H9 (cell line): ENCODE data around the gene OPN4. TPM values are rescaled to one million over a fixed set of nuclear protein-coding genes. Genes with fewer than 3 reads are reported as not detected.

Experiments used
- DNase-seq: peaks from one replicate; pipeline ENCODE4 v3.0.0-alpha.2; 2017
- H2AFZ ChIP-seq: one replicate; pipeline ENCODE4 v1.6.1; 2013; ENCODE audit warnings: mild to moderate bottlenecking, low read length, control low read depth, moderate library complexity
- H2AK5ac ChIP-seq: 2 replicates; pipeline ENCODE4 v1.6.1; 2013; ENCODE audit warnings: low read length, control low read depth, mixed read lengths; ENCODE audit not compliant: insufficient read length
- H2BK120ac ChIP-seq: one replicate; pipeline ENCODE4 v1.6.1; 2013; ENCODE audit warnings: low read depth, mild to moderate bottlenecking, low read length, control low read depth, inconsistent platforms; ENCODE audit not compliant: poor library complexity, severe bottlenecking
- H2BK12ac ChIP-seq: 2 replicates; pipeline ENCODE4 v1.6.1; 2013; ENCODE audit warnings: low read length, control low read depth, mixed read lengths, low read depth; ENCODE audit not compliant: insufficient read length
- H2BK15ac ChIP-seq: 2 replicates; pipeline ENCODE4 v1.6.1; 2013; ENCODE audit warnings: low read depth, low read length, control low read depth
- H2BK20ac ChIP-seq: one replicate; pipeline ENCODE4 v1.6.1; 2013; ENCODE audit warnings: low read depth, mild to moderate bottlenecking, low read length, control low read depth, inconsistent platforms; ENCODE audit not compliant: poor library complexity, severe bottlenecking
- H2BK5ac ChIP-seq: 2 replicates; pipeline ENCODE4 v1.6.1; 2013; ENCODE audit warnings: low read length, control low read depth, mixed read lengths; ENCODE audit not compliant: insufficient read length
- H3K14ac ChIP-seq: 2 replicates; pipeline ENCODE4 v1.6.1; 2013; ENCODE audit warnings: low read length, control low read depth; ENCODE audit not compliant: insufficient read depth
- H3K18ac ChIP-seq: 2 replicates; pipeline ENCODE4 v1.6.1; 2013; ENCODE audit warnings: low read depth, mild to moderate bottlenecking, mixed read lengths, low read length, control low read depth; ENCODE audit not compliant: insufficient read length
- H3K23ac ChIP-seq: 2 replicates; pipeline ENCODE4 v1.6.1; 2013; ENCODE audit warnings: low read length, control low read depth, mixed read lengths, low read depth; ENCODE audit not compliant: insufficient read length
- H3K23me2 ChIP-seq: 2 replicates; pipeline ENCODE4 v1.6.1; 2013; ENCODE audit warnings: low read depth, mild to moderate bottlenecking, mixed read lengths, low read length, control low read depth; ENCODE audit not compliant: insufficient read length, poor library complexity, severe bottlenecking
- H3K27ac ChIP-seq: 2 replicates; pipeline ENCODE4 v1.5.1; 2013; ENCODE audit warnings: low read length, control low read depth, mixed read lengths, low read depth; ENCODE audit not compliant: insufficient read length
- H3K27me3 ChIP-seq: 2 replicates; pipeline ENCODE4 v1.6.1; 2013; ENCODE audit warnings: low read length, control low read depth, inconsistent platforms; ENCODE audit not compliant: insufficient read depth
- H3K4ac ChIP-seq: 2 replicates; pipeline ENCODE4 v1.6.1; 2013; ENCODE audit warnings: low read depth, mild to moderate bottlenecking, control low read depth, inconsistent platforms, low read length, moderate library complexity
- H3K4me1 ChIP-seq: 2 replicates; pipeline ENCODE4 v1.6.1; 2013; ENCODE audit warnings: low read length, control low read depth, inconsistent platforms; ENCODE audit not compliant: insufficient read depth
- H3K4me2 ChIP-seq: 2 replicates; pipeline ENCODE4 v1.6.1; 2013; ENCODE audit warnings: low read length, control low read depth, mixed read lengths; ENCODE audit not compliant: insufficient read length, insufficient read depth
- H3K56ac ChIP-seq: 2 replicates; pipeline ENCODE4 v1.6.1; 2013; ENCODE audit warnings: low read depth, mild to moderate bottlenecking, mixed read lengths, low read length, control low read depth; ENCODE audit not compliant: insufficient read length
- H3K79me1 ChIP-seq: 2 replicates; pipeline ENCODE4 v1.6.1; 2013; ENCODE audit warnings: low read depth, mild to moderate bottlenecking, moderate library complexity, low read length, control low read depth, inconsistent platforms; ENCODE audit not compliant: insufficient read depth, poor library complexity, severe bottlenecking
- H3K79me2 ChIP-seq: 2 replicates; pipeline ENCODE4 v1.6.1; 2013; ENCODE audit warnings: low read length, control low read depth, inconsistent platforms; ENCODE audit not compliant: insufficient read depth
- H3K9ac ChIP-seq: 2 replicates; pipeline ENCODE4 v1.6.1; 2013; ENCODE audit warnings: low read length, control low read depth, mixed read lengths; ENCODE audit not compliant: insufficient read length; ENCODE audit errors: extremely low read depth
- H3K9me3 ChIP-seq: one replicate; pipeline ENCODE4 v1.6.1; 2013; ENCODE audit warnings: low read depth, low read length, inconsistent platforms; ENCODE audit not compliant: control insufficient read depth
- H3T11ph ChIP-seq: one replicate; pipeline ENCODE4 v1.6.1; 2013; ENCODE audit warnings: mild to moderate bottlenecking, low read length, control low read depth, inconsistent platforms
- H4K20me1 ChIP-seq: one replicate; pipeline ENCODE4 v1.6.1; 2013; ENCODE audit not compliant: control insufficient read depth, insufficient read length, insufficient read depth
- H4K5ac ChIP-seq: 2 replicates; pipeline ENCODE4 v1.6.1; 2013; ENCODE audit warnings: low read depth, mild to moderate bottlenecking, mixed read lengths, low read length, control low read depth; ENCODE audit not compliant: insufficient read length
- H4K8ac ChIP-seq: replicated peaks from 2 replicates; pipeline ENCODE4 v1.6.1; 2013; ENCODE audit warnings: low read length, control low read depth, mixed read lengths, low read depth; ENCODE audit not compliant: insufficient read length
- H4K91ac ChIP-seq: 2 replicates; pipeline ENCODE4 v1.6.1; 2013; ENCODE audit warnings: low read depth, mild to moderate bottlenecking, moderate library complexity, mixed read lengths, low read length, control low read depth; ENCODE audit not compliant: insufficient read length
- H3K27ac Mint-ChIP-seq, 3 experiments: 2 replicates in 2 of 3; 3 replicates in 1 of 3; pipeline ENCODE4 v1.8.0; 2020 to 2021; ENCODE audit warnings: mixed read lengths in 3 of 3, mild to moderate bottlenecking in 1 of 3, moderate library complexity in 1 of 3
- H3K27me3 Mint-ChIP-seq: 2 replicates; pipeline ENCODE4 v1.8.0; 2021; ENCODE audit warnings: low read depth, mild to moderate bottlenecking, moderate library complexity, mixed read lengths
- H3K36me3 Mint-ChIP-seq, 3 experiments: 2 replicates in 2 of 3; 3 replicates in 1 of 3; pipeline ENCODE4 v1.8.0; 2020 to 2021; ENCODE audit warnings: low read depth in 3 of 3, mixed read lengths in 3 of 3; ENCODE audit not compliant: insufficient read depth in 1 of 3
- H3K4me1 Mint-ChIP-seq, 2 experiments: 2 replicates each; pipeline ENCODE4 v1.8.0; 2020; ENCODE audit warnings: mixed read lengths in 2 of 2
- H3K4me3 Mint-ChIP-seq, 2 experiments: 2 replicates in 1 of 2; 3 replicates in 1 of 2; pipeline ENCODE4 v1.8.0; 2020 to 2021; ENCODE audit warnings: mild to moderate bottlenecking in 2 of 2, mixed read lengths in 2 of 2, moderate library complexity in 1 of 2
- H3K9me3 Mint-ChIP-seq, 2 experiments: 2 replicates in 1 of 2; 3 replicates in 1 of 2; pipeline ENCODE4 v1.8.0; 2020; ENCODE audit warnings: mild to moderate bottlenecking in 2 of 2, mixed read lengths in 2 of 2, moderate library complexity in 1 of 2
- CTCF ChIP-seq: fragments of 200-600 bp; sonication (generic); conservative IDR thresholded peaks from 3 replicates; pipeline ENCODE4 v1.8.0; 2021; ENCODE audit warnings: antibody characterized with exemption, mild to moderate bottlenecking
- WGBS: extraction: QIAGEN DNeasy Blood & Tissue Kit; methylation state at CpG from one replicate; pipeline ENCODE4 v1.1.7; 2013; ENCODE audit warnings: missing lambda C conversion rate, low lambda C conversion rate, mixed read lengths; ENCODE audit not compliant: insufficient read length; ENCODE audit errors: extremely low coverage; 5-methylcytosine and 5-hydroxymethylcytosine counted together
- total RNA-seq: library from RNA; stranded (reverse); gene quantifications from 2 replicates; pipeline ENCODE4 v1.2.1, GENCODE V29; 2021

OPN4 gene
- total RNA-seq, 1 experiment from 2014 or later, result not detected

- Mint-ChIP-seq H3K4me3 (no peak overlapping the region), H3K27ac (peak overlapping the region in 1 of 3 experiments; percentile 80; a peak in 1 of 7 replicates), H3K4me1 (peaks cover 39 to 58% of the 10 kb centered on the region in 2 experiments), H3K9me3 (no peaks in the 10 kb centered on the region), H3K36me3 (no peaks in the 10 kb centered on the region), H3K27me3 (no peaks in the 10 kb centered on the region)
- DNase-seq, result no peak
- no peak overlapping the region for H3T11ph ChIP-seq
- no peaks in the 10 kb centered on the region; the same call in 1 of the 2 replicates for H3K4me1 ChIP-seq
- H3K23ac ChIP-seq, result no peak overlapping the region
- H2BK15ac ChIP-seq, result no peak overlapping the region
- no peak overlapping the region for H3K56ac ChIP-seq
- no peak overlapping the region for H4K5ac ChIP-seq
- no peaks in the 10 kb centered on the region for H3K23me2 ChIP-seq
- no peak overlapping the region for H3K4ac ChIP-seq
- no CpG with 5 or more reads among the region's 3 CpGs for WGBS
- no peak overlapping the region for H2BK12ac ChIP-seq
- no peak for TF ChIP-seq CTCF
- no peak overlapping the region for H2AK5ac ChIP-seq
- H2BK120ac ChIP-seq, result no peak overlapping the region
- no peak overlapping the region for H3K9ac ChIP-seq
- H4K8ac ChIP-seq, result no peak overlapping the region
- H2BK20ac ChIP-seq, result no peak overlapping the region
- no peak overlapping the region for H3K18ac ChIP-seq
- no peaks in the 10 kb centered on the region for H3K79me2 ChIP-seq
- no peaks in the 10 kb centered on the region for H3K79me1 ChIP-seq
- no peak overlapping the region for H2BK5ac ChIP-seq
- no peaks in the 10 kb centered on the region for H3K27me3 ChIP-seq
- no peak overlapping the region; the same call in 1 of the 2 replicates for H3K14ac ChIP-seq
- H3K4me2 ChIP-seq, result no peak overlapping the region
- H4K91ac ChIP-seq, result no peak overlapping the region
- H3K27ac ChIP-seq, result no peak overlapping the region
- no peak overlapping the region for H2AFZ ChIP-seq
- no peaks in the 10 kb centered on the region for H4K20me1 ChIP-seq
- no peaks in the 10 kb centered on the region for H3K9me3 ChIP-seq
Measured at GRCh38 chr10:86671419-86671818, 17.1 kb downstream of the OPN4 start.
